Common myeloid progenitor, CD34-positive (primary cell): ENCODE measurements around the gene DPYSL3.

Source experiments
- CTCF ChIA-PET: fragments of 350-600 bp; sonication (Branson Sonifier 250); formaldehyde crosslinking; loops from one replicate; lab custom pipeline; 2021; ENCODE audit warnings: antibody characterized with exemption; lab: Charles Lee
- POLR2A ChIA-PET: fragments of 350-600 bp; sonication (Branson Sonifier 250); formaldehyde crosslinking; loops from one replicate; lab custom pipeline; 2021; ENCODE audit warnings: antibody characterized with exemption; lab: Charles Lee
- DNase-seq, 3 donors: peaks; one replicate each; pipeline versions ENCODE4 v3.0.0 to v3.0.0-alpha.2; 2013
- H3K27ac ChIP-seq, 2 experiments: 1 replicate in 1 of 2; 2 replicates in 1 of 2; pipeline ENCODE4 v1.7.0; 2013; ENCODE audit warnings: inconsistent platforms in 2 of 2, low read length in 2 of 2, mild to moderate bottlenecking in 2 of 2, low read depth in 1 of 2, moderate library complexity in 1 of 2; ENCODE audit not compliant: severe bottlenecking in 2 of 2, insufficient read depth in 1 of 2, poor library complexity in 1 of 2
- H3K27me3 ChIP-seq, 5 experiments: replicated peaks in 2 of 5; 1 replicate in 3 of 5; 2 replicates in 2 of 5; pipeline versions ENCODE4 v1.6.1 to v1.7.0; 2013; ENCODE audit warnings: low read length in 4 of 5, mild to moderate bottlenecking in 2 of 5, moderate library complexity in 2 of 5, inconsistent platforms in 1 of 5; ENCODE audit not compliant: insufficient read depth in 5 of 5, control insufficient read depth in 4 of 5
- H3K36me3 ChIP-seq, 4 experiments: 1 replicate in 2 of 4; 2 replicates in 2 of 4; pipeline versions ENCODE4 v1.6.1 to v1.7.0; 2013; ENCODE audit warnings: low read length in 3 of 4, control low read depth in 1 of 4, mild to moderate bottlenecking in 1 of 4; ENCODE audit not compliant: control insufficient read depth in 4 of 4, insufficient read depth in 4 of 4
- H3K4me1 ChIP-seq, 4 experiments: 1 replicate in 3 of 4; 2 replicates in 1 of 4; pipeline versions ENCODE4 v1.6.1 to v1.7.1; 2013; ENCODE audit warnings: low read length in 3 of 4, mild to moderate bottlenecking in 3 of 4, control low read depth in 1 of 4, inconsistent platforms in 1 of 4, moderate library complexity in 1 of 4; ENCODE audit not compliant: control insufficient read depth in 4 of 4, insufficient read depth in 4 of 4; ENCODE audit errors: control extremely low read depth in 1 of 4
- H3K4me3 ChIP-seq, 7 experiments: 1 replicate in 4 of 7; 2 replicates in 3 of 7; pipeline versions ENCODE4 v1.5.1 to v1.7.0; 2013; ENCODE audit warnings: mild to moderate bottlenecking in 7 of 7, low read length in 6 of 7, moderate library complexity in 6 of 7, inconsistent platforms in 2 of 7, low read depth in 2 of 7, control low read depth in 1 of 7; ENCODE audit not compliant: insufficient read depth in 4 of 7, control insufficient read depth in 1 of 7; ENCODE audit errors: extremely low read depth in 1 of 7
- H3K9me3 ChIP-seq, 5 experiments: 1 replicate in 4 of 5; 2 replicates in 1 of 5; pipeline versions ENCODE4 v1.6.1 to v1.7.1; 2013; ENCODE audit warnings: low read length in 4 of 5, mild to moderate bottlenecking in 2 of 5, inconsistent platforms in 1 of 5, low read depth in 1 of 5, moderate library complexity in 1 of 5; ENCODE audit not compliant: control insufficient read depth in 4 of 5, insufficient read depth in 2 of 5; ENCODE audit errors: control extremely low read depth in 1 of 5
- WGBS: methylation state at CpG from one replicate; pipeline ENCODE4 v1.1.5; 2013; ENCODE audit not compliant: insufficient coverage; 5-methylcytosine and 5-hydroxymethylcytosine counted together

DPYSL3 gene

GRCh38 chr5:147434049-147434448 lies 75.8 kb downstream of the DPYSL3 start:
- no peak overlapping the region for H3K4me3 ChIP-seq
- H3K4me1 ChIP-seq = peaks cover 2 to 30% (median 15%) of the 10 kb centered on the region in 4 experiments
- POLR2A ChIA-PET = no interaction called here
- CTCF ChIA-PET = interaction anchor here (1.3 kb wide), 1 partner anchor 9 kb away, joined by 3 read pairs; no protein-coding TSS in a partner anchor
- H3K36me3 ChIP-seq = no peaks in the 10 kb centered on the region
- 100% methylated on average over 2 of the region's 3 CpGs for WGBS
- no peak for DNase-seq
- no peak overlapping the region for H3K27ac ChIP-seq
- H3K9me3 ChIP-seq = no peaks in the 10 kb centered on the region
- H3K27me3 ChIP-seq = no peaks in the 10 kb centered on the region

DNA sequence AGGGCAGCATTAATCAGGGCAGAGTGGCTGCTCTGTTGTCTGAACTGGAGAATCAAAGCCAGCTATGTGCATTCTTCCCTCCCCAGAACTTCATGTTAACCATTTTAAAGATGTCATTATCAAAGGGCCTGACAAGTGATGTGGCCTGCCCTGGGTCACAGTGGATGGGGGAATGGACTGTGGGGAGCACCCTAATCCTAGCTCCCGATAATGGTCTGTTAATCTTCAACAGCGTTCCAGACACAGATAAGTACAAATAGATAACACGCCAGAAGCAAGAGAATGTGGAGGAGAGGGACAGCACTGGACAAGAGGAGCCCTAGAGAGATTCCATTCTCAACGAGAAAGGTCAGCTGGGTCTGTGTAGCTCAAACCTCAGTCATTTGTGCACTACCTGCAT lies 77.5 kb downstream of the DPYSL3 start:
- Histone ChIP-seq H3K4me3 (no peak overlapping the region), H3K9me3 (no peaks in the 10 kb centered on the region), H3K36me3 (no peaks in the 10 kb centered on the region), H3K4me1 (peaks cover 2 to 19% (median 10%) of the 10 kb centered on the region in 4 experiments), H3K27ac (no peak overlapping the region), H3K27me3 (no peaks in the 10 kb centered on the region)
- WGBS = 93% methylated on average over 4 of the region's 4 CpGs
- ChIA-PET CTCF (interaction anchor here (1.1 kb wide), 1 partner anchor 16 kb away, joined by 3 read pairs; no protein-coding TSS in a partner anchor), POLR2A (no interaction called here)
- no peak for DNase-seq

GRCh38 chr5:147431586-147431985 lies 78.3 kb downstream of the DPYSL3 start:
- ChIA-PET POLR2A (interaction anchor here (0.7 kb wide), 1 partner anchor 158 kb away, joined by 3 read pairs; no protein-coding TSS in a partner anchor), CTCF (no interaction called here)
- H3K27me3 ChIP-seq = no peaks in the 10 kb centered on the region
- H3K4me1 ChIP-seq = peaks cover 0 to 11% (median 2%) of the 10 kb centered on the region in 4 experiments
- WGBS = 92% methylated on average over 3 of the region's 3 CpGs
- H3K27ac ChIP-seq = no peak overlapping the region
- no peaks in the 10 kb centered on the region for H3K36me3 ChIP-seq
- no peak overlapping the region for H3K4me3 ChIP-seq
- no peaks in the 10 kb centered on the region for H3K9me3 ChIP-seq
- peak in 1 of 3 donors; percentile 12 for DNase-seq

DNA sequence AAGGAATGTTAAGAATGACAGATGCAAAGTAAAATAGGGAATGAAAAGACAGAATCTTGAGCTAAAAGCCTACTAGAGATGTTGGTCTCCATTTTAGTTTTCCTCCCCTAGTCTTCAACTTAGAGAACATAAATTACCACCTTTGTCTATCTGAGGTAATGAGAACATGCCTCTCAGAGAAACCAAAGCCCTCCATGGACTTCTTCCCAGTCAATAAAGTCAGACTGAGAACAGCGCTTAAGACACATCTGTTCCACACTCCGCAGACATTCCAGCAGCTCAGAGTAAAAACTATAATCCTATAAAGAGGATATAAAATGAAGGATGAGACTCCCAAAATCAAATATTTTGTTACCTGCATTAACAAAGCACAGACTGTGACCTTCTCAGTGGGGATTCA lies 79.2 kb downstream of the DPYSL3 start:
- WGBS = no CpG with 5 or more reads among the region's 2 CpGs
- POLR2A ChIA-PET = no interaction called here

DNA sequence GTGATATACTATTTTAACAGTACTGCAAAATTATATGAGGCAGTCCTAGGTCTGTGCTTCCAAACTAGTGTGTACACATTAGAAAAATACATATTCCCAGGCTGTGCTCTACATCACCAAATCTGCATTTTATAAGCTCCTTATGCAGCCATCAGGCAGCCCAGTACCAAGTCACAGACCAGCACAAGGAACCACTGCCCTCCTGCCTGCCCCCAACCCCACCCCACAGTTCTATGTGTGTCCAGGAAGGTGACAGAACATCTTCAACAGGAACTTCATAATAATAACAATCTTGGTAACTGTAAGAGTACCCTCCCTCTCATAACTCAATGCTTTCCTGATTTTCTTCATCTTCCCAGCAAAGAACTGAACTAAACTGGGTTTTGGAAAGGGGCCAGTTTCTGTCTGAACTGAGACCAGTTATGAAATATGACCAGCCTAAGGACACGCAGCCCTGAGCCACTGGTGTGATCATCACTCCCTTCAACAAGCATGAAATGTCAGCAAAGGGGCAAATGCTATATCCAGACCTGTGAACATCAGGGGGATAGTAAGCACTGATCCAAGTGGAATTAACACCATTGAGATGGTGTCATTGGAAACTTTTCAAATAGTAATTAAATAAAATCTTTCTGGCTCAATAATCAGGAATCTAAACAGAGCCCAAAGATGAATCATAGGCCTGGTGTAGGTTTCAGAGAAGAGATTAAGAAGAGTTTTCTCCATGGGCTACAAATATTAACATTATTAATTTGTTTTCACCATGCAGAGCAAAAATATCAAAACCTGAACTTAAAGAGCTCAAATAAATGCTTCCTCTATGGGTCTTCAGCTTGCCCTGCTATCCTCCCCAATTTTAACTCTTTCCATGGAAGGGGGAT lies 82.1 kb downstream of the DPYSL3 start:
- CTCF ChIA-PET = no interaction called here
- 100% methylated on average over 1 of the region's 1 CpG for WGBS
- no peak for DNase-seq

More for the DNA sequence above, 79.2 kb downstream of the DPYSL3 start:
- H3K9me3 ChIP-seq = no peaks in the 10 kb centered on the region
- no peak for DNase-seq
- H3K36me3 ChIP-seq = no peaks in the 10 kb centered on the region
- no peak overlapping the region for H3K4me3 ChIP-seq
- CTCF ChIA-PET = no interaction called here
- H3K27me3 ChIP-seq = no peaks in the 10 kb centered on the region
- peaks cover 0 to 2% (median 0%) of the 10 kb centered on the region in 4 experiments for H3K4me1 ChIP-seq
- no peak overlapping the region for H3K27ac ChIP-seq

GRCh38 chr5:147426640-147427327 lies 83.1 kb downstream of the DPYSL3 start:
- no peak for DNase-seq
- CTCF ChIA-PET = interaction anchor here (1.2 kb wide), 1 partner anchor 146 kb away, joined by 3 read pairs; no protein-coding TSS in a partner anchor
- POLR2A ChIA-PET = interaction anchor here (0.9 kb wide), 1 partner anchor 8 kb away, joined by 3 read pairs; no protein-coding TSS in a partner anchor
- no peaks in the 10 kb centered on the region for H3K9me3 ChIP-seq
- H3K36me3 ChIP-seq = no peaks in the 10 kb centered on the region
- 87% methylated on average over 2 of the region's 3 CpGs for WGBS
- H3K27me3 ChIP-seq = no peaks in the 10 kb centered on the region
- peaks cover 0 to 2% (median 0%) of the 10 kb centered on the region in 4 experiments for H3K4me1 ChIP-seq
- H3K4me3 ChIP-seq = no peak overlapping the region
- H3K27ac ChIP-seq = no peak overlapping the region

More for the DNA sequence above, 82.1 kb downstream of the DPYSL3 start:
- Histone ChIP-seq H3K36me3 (no peaks in the 10 kb centered on the region), H3K4me3 (no peak overlapping the region), H3K27me3 (no peaks in the 10 kb centered on the region), H3K9me3 (no peaks in the 10 kb centered on the region), H3K27ac (no peak overlapping the region), H3K4me1 (peaks cover 0 to 2% (median 0%) of the 10 kb centered on the region in 4 experiments)
- POLR2A ChIA-PET = interaction anchor here (0.9 kb wide), 1 partner anchor 9 kb away, joined by 3 read pairs; no protein-coding TSS in a partner anchor
